ENCODE measurements around the gene TBX10.

- TF ChIP-seq RAD21 (IDR thresholded peaks at IDR 0.05; ENCODE audit: low read length) (no peak), CTCF (IDR thresholded peaks at IDR 0.05) (no peak), USF1 (IDR thresholded peaks at IDR 0.05; ENCODE audit: borderline replicate concordance, low read depth) (no peak), EP300 (IDR thresholded peaks at IDR 0.05; ENCODE audit: borderline replicate concordance in 1 of 2, low read depth in 1 of 2, low read length in 1 of 2) (no peak), POLR2AphosphoS5 (IDR thresholded peaks at IDR 0.05; ENCODE audit: low read depth, low read length) (no peak), NFIC (IDR thresholded peaks at IDR 0.05; ENCODE audit: borderline replicate concordance) (no peak), EZH2phosphoT487 (IDR thresholded peaks at IDR 0.05; ENCODE audit: borderline replicate concordance, low read depth) (no peak)
Observed at GRCh38 chr11:67601098-67601497, 38.5 kb downstream of the TBX10 start.
